HuH-7.5 (cell line): Measurements from ENCODE around the gene CPT1C.

Experiments
- DNase-seq: peaks from one replicate; pipeline ENCODE4 v3.0.0; 2011; ENCODE audit warnings: low spot score

Gene CPT1C

GRCh38 chr19:49660338-49660961 lies 30.5 kb upstream of the CPT1C start:
- no peak for DNase-seq

- DNase-seq: no peak
Observed at GRCh38 chr19:49662011-49662410, 28.9 kb upstream of the CPT1C start.

- no peak for DNase-seq
Observed at GRCh38 chr19:49663224-49663623, 27.7 kb upstream of the CPT1C start.

- peak; percentile 97 for DNase-seq
Observed at GRCh38 chr19:49664171-49665035, 26.5 kb upstream of the CPT1C start.

GRCh38 chr19:49665036-49665350 lies 25.9 kb upstream of the CPT1C start:
- no peak for DNase-seq

- DNase-seq: peak; percentile 98
Observed at GRCh38 chr19:49665351-49666119, 25.4 kb upstream of the CPT1C start, which contains the start of the genes BCL2L12 and IRF3. BCL2L12 (plus strand) TSS chr19:49665933; CDS start chr19:49666693, 760 bp downstream. IRF3 (minus strand) TSS chr19:49665857; CDS start chr19:49664838, 1,019 bp downstream.

- DNase-seq: no peak
Observed at GRCh38 chr19:49666120-49666444, 24.8 kb upstream of the CPT1C start.

- DNase-seq: no peak
Observed at GRCh38 chr19:49667473-49667872, 23.4 kb upstream of the CPT1C start.

- no peak for DNase-seq
Observed at GRCh38 chr19:49669516-49669915, 21.4 kb upstream of the CPT1C start.

GRCh38 chr19:49672131-49672919 lies 18.6 kb upstream of the CPT1C start:
- peak; percentile 98 for DNase-seq

GRCh38 chr19:49676136-49676783 lies 14.7 kb upstream of the CPT1C start:
- DNase-seq: peak; percentile 84

- peak; percentile 99 for DNase-seq
Observed at GRCh38 chr19:49676784-49677230, 14.1 kb upstream of the CPT1C start.

GRCh38 chr19:49677231-49677900 lies 13.6 kb upstream of the CPT1C start, which contains the start of gene PRMT1:
PRMT1 (plus strand) TSS chr19:49677271; CDS start chr19:49677281, 10 bp downstream.
- no peak for DNase-seq

GRCh38 chr19:49677901-49678674 lies 12.8 kb upstream of the CPT1C start:
- peak; percentile 81 for DNase-seq

- no peak for DNase-seq
Observed at GRCh38 chr19:49678985-49679770, 11.7 kb upstream of the CPT1C start.

- no peak for DNase-seq
Observed at GRCh38 chr19:49679771-49680413, 11.0 kb upstream of the CPT1C start.

- DNase-seq: peak; percentile 98
Observed at GRCh38 chr19:49680421-49681351, 10.2 kb upstream of the CPT1C start.
